ENCODE results near the gene ZNF768. TPM values are rescaled to one million over a fixed set of nuclear protein-coding genes. Genes with fewer than 3 reads are reported as not detected.

Gene ZNF768
- total RNA-seq, 2 experiments from 2014 or later: 38.3 to 63.7 TPM

DNA sequence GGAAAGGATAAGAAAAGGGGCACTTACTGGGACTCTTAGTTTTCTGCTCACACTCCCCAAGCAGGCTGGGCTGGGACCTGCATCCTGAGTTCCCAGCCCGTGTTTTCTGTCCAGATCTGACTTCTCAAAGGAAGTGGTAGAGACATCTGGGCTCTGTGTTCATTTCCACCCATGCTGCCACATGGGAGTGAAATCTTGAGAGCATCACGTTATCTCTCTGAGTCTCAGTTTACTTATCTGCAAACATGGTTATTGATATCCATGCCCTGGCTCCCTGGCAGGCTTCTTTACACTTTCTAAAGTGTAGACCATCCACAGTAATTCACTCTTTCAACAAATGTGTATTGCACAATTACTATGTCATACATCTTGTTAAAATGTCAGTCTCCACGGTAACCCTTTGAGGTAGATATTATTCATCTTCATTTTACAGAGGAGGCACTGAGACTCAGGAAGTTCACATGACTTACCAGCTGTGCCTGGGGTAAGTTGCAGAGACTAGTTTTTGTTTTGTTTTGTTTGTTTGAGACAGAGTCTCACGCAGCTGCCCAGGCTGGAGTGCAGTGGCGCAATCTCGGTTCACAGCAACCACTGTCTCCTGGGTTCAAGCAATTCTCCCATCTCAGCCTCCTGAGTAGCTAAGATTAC is 41.7 kb upstream of the ZNF768 start:
- Histone ChIP-seq H3K27ac (ENCODE audit: low read depth, low read length, poor library complexity, severe bottlenecking) (peak overlapping the region; percentile 43), H3K9me3 (ENCODE audit: low read length) (no peaks in the 10 kb centered on the region), H3K9me2 (ENCODE audit: insufficient read depth, low read length) (no peaks in the 10 kb centered on the region), H3K4me1 (ENCODE audit: insufficient read depth, low read length, poor library complexity, severe bottlenecking) (peaks cover 25% of the 10 kb centered on the region), H2AFZ (ENCODE audit: low read length) (peak overlapping the region; percentile 19; the same call in 1 of the 2 replicates), H3K79me2 (ENCODE audit: insufficient read depth, low read depth, low read length) (peaks cover 7% of the 10 kb centered on the region), H3K4me3 (ENCODE audit: low read depth, low read length, poor library complexity, severe bottlenecking) (peak overlapping the region; percentile 7), H3K36me3 (ENCODE audit: insufficient read depth, low read length) (no peaks in the 10 kb centered on the region), H3K4me2 (ENCODE audit: low read length) (peak overlapping the region; percentile 48), H4K20me1 (ENCODE audit: insufficient read depth, low read length) (no peaks in the 10 kb centered on the region)
- intact Hi-C loops (cut with micrococcal nuclease; ENCODE audit: unreplicated experiment): no loop called here
- peak; percentile 66 for DNase-seq (ENCODE audit: low spot score)
- no peak for TF ChIP-seq EZH2phosphoT487 (IDR thresholded peaks at IDR 0.05; ENCODE audit: borderline replicate concordance, low read depth, low read length)
- TF ChIP-seq, protein P1, sequence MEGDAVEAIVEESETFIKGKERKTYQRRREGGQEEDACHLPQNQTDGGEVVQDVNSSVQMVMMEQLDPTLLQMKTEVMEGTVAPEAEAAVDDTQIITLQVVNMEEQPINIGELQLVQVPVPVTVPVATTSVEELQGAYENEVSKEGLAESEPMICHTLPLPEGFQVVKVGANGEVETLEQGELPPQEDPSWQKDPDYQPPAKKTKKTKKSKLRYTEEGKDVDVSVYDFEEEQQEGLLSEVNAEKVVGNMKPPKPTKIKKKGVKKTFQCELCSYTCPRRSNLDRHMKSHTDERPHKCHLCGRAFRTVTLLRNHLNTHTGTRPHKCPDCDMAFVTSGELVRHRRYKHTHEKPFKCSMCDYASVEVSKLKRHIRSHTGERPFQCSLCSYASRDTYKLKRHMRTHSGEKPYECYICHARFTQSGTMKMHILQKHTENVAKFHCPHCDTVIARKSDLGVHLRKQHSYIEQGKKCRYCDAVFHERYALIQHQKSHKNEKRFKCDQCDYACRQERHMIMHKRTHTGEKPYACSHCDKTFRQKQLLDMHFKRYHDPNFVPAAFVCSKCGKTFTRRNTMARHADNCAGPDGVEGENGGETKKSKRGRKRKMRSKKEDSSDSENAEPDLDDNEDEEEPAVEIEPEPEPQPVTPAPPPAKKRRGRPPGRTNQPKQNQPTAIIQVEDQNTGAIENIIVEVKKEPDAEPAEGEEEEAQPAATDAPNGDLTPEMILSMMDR (conservative IDR thresholded peaks at IDR 0.05; ENCODE audit: low read length): no peak
- POLR2A ChIA-PET: interaction anchor here (0.7 to 1.8 kb wide), 5 partner anchors 10 to 129 kb away, joined by 3 to 11 read pairs (median 4); partner anchors contain the start of genes ZNF689 and ZNF764
- no TSS peak for BruUV-seq (replicated peaks)
- CTCF ChIA-PET (ENCODE audit: unreplicated experiment): no interaction called here

DNA sequence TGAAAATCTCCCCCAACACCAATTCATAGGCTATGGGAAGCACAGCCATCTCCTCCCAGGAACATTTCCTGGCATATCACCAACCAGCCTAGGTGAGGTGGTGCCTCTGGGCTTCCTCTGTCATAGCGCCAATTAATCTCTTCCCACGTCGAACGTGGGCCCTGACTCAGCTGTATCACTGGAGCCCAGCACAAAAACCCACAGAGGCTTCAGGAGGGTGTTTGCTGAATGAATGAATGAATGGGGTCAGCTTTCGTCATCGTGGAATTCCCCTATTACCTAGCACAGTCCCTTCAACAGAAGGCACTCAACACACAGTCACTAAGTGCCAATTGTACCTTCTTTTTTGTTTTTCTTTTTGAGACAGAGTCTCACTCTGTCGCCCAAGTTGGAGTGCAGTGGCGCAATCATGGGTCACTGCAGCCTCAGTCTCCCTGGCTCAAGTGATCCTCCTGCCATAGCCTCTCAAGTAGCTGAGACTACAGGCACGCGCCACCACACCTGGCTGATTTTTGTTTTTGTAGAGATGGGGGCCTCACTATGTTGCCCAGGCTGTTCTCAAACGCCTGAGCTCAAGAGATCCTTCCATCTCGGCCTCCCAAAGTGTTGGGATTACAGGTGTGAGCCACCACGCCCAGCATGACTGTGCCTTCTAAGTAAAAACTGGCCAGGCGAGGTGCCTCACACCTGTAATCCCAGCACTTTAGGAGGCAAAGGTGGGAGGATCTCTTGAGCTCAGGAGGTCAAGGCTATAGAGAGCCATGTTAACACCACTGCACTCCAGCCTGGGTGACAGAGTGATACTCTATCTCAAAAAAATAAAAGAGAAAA is 41.0 kb upstream of the ZNF768 start:
- H2AFZ ChIP-seq (ENCODE audit: low read length): peak overlapping the region; percentile 19; the same call in 1 of the 2 replicates
- no peaks in the 10 kb centered on the region for H3K9me2 ChIP-seq (ENCODE audit: insufficient read depth, low read length)
- H3K27ac ChIP-seq (ENCODE audit: low read depth, low read length, poor library complexity, severe bottlenecking): peak overlapping the region; percentile 43
- no peak overlapping the region for H3K4me3 ChIP-seq (ENCODE audit: low read depth, low read length, poor library complexity, severe bottlenecking)
- H4K20me1 ChIP-seq (ENCODE audit: insufficient read depth, low read length): no peaks in the 10 kb centered on the region
- no peaks in the 10 kb centered on the region; the same call in 1 of the 2 replicates for H3K79me2 ChIP-seq (ENCODE audit: insufficient read depth, low read depth, low read length)
- H3K4me2 ChIP-seq (ENCODE audit: low read length): no peak overlapping the region
- intact Hi-C loops (cut with micrococcal nuclease; ENCODE audit: unreplicated experiment): no loop called here
- no TSS peak for BruUV-seq (replicated peaks)
- ChIA-PET CTCF (ENCODE audit: unreplicated experiment) (no interaction called here), POLR2A (interaction anchor here (1.7 to 1.8 kb wide), 2 partner anchors 9 to 43 kb away, joined by 6 to 11 read pairs; partner anchors contain the start of genes ZNF689 and ZNF764)
- H3K4me1 ChIP-seq (ENCODE audit: insufficient read depth, low read length, poor library complexity, severe bottlenecking): peaks cover 21% of the 10 kb centered on the region
- TF ChIP-seq, protein P1 (conservative IDR thresholded peaks at IDR 0.05; ENCODE audit: low read length): no peak
- TF ChIP-seq EZH2phosphoT487 (IDR thresholded peaks at IDR 0.05; ENCODE audit: borderline replicate concordance, low read depth, low read length): no peak
- H3K36me3 ChIP-seq (ENCODE audit: insufficient read depth, low read length): no peaks in the 10 kb centered on the region
- no peaks in the 10 kb centered on the region for H3K9me3 ChIP-seq (ENCODE audit: low read length)
- DNase-seq (ENCODE audit: low spot score): no peak

Measured in OCI-LY7 (cell line).